Hematopoietic multipotent progenitor cell treated with erythropoietin and hydrocortisone succinate and interleukin-3 and kit ligand, for 8 days (in vitro differentiated cells): Measurements from ENCODE around the gene ULBP3.

Experiments used
- DNase-seq: peaks from one replicate; pipeline ENCODE4 v3.0.0-alpha.2; 2015

Gene ULBP3

GRCh38 chr6:150068720-150069648, at the start of gene ULBP3:
TSS of gene ULBP3 (minus strand) at chr6:150069121. CDS start at chr6:150069066, 55 bp downstream.
- DNase-seq = peak; percentile 64

- no peak for DNase-seq
Observed at GRCh38 chr6:150118627-150119026, 49.7 kb upstream of the ULBP3 start.

GRCh38 chr6:150118203-150118602, 49.3 kb upstream of the ULBP3 start:
- no peak for DNase-seq

- no peak for DNase-seq
Observed at GRCh38 chr6:150116200-150116800, 47.4 kb upstream of the ULBP3 start.

DNA sequence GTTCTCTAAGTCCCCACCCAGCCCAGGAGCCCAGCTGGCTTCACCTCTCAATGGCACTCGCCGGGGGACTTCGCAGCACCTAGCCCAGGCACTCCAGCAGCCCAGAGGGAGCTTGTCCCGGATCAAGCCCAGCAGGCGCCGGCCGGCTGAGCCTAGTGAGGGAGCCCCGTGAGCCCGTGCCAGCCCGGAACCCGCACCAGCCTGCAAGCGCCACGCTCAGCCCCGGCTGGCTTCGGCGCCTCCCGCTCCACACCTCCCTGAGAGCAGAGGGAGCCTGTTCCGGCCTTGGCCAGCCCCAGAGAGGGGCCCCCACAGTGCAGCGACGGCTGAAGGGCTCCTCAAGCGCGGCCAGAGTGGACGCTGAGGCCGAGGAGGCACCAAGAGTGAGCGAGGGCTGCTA, 46.8 kb upstream of the ULBP3 start:
- no peak for DNase-seq

DNA sequence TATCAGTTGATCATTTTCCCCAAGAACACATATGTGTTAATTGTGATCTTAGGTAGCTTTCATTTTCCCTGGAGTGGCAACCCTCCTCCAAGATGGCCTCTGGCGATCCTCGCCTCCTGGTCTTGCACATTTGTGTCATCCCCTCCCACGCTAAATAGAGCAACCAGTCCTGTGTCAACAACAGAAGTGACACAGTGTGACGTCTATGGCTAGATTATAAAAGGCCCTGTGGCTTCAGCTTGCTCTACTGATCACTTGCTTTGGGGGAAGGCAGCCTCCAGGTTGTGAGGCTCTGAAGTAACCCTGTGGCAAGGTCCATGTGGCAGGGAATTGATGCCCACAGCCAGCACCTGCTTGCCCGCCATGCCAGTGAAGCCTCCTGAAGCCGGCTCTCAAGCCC, 43.3 kb upstream of the ULBP3 start:
- DNase-seq = no peak

GRCh38 chr6:150102750-150103270, 33.9 kb upstream of the ULBP3 start:
- no peak for DNase-seq

DNA sequence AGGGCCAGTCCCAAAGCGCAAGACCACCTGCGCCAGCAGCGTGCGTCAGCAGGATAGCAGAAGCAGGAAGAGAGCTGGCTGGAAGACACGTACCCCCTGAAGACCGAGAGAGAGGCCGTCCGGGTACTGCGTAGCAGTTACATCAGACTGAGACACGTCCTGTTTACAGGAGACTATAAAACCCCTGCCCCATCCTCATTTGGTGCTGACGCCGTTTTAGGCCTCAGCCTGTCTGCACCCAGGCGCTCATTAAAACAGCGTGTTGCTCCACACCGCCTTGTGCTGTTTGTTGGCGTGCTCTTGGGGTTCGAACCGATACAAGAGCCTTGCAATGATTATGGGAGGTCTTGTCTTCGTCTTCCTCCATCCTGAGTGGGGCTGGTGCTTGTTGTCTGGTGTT, 31.8 kb upstream of the ULBP3 start:
- DNase-seq = no peak

- no peak for DNase-seq
Observed at GRCh38 chr6:150099953-150100352, 31.0 kb upstream of the ULBP3 start.

DNA sequence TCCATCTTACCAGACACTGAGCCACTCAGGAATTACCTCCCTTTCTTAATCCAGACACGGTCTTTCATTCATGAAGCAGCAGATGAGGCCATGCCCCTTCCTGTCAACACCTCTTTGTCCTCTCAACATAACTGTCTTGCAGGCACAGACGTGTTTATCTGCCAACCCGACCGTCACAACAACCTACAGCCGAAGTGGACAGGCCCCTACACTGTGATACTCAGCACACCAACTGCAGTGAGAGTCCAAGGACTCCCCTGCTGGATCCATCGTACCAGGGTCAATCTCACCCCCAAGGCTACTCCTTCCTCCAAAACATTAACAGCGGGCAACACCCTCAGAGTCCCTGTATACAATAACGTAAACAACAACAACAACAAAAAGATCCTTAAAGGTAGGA, 30.6 kb upstream of the ULBP3 start:
- no peak for DNase-seq

- no peak for DNase-seq
Observed at GRCh38 chr6:150098155-150098554, 29.2 kb upstream of the ULBP3 start.

- no peak for DNase-seq
Observed at GRCh38 chr6:150093397-150093796, 24.5 kb upstream of the ULBP3 start.

GRCh38 chr6:150091476-150091875, 22.6 kb upstream of the ULBP3 start:
- no peak for DNase-seq

- no peak for DNase-seq
Observed at GRCh38 chr6:150090328-150090727, 21.4 kb upstream of the ULBP3 start.

GRCh38 chr6:150088481-150089154, 19.7 kb upstream of the ULBP3 start:
- no peak for DNase-seq

DNA sequence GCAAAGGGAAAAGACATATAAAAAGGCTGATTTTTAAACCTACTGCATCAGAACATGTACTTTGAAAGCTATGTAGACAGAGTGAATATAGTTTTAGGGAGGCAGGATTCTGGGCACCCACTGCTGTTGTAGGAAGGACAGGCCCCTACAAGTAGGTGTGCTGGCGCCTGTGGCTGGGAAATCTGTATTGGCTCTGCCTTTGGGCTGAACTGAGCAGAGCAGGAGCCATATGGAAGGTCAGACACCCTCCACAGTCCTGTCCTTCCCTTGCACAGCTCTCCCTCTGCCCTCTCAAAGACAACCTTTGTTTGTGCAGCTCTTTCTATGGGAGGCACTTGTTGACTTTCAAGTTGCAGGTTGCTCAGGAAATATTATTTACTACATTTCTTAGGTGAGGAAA, 18.4 kb upstream of the ULBP3 start:
- DNase-seq = no peak

- DNase-seq = no peak
Observed at GRCh38 chr6:150086026-150086425, 17.1 kb upstream of the ULBP3 start.

GRCh38 chr6:150084426-150084825, 15.5 kb upstream of the ULBP3 start:
- no peak for DNase-seq

- DNase-seq = peak; percentile 40
Observed at GRCh38 chr6:150083839-150084238, 14.9 kb upstream of the ULBP3 start.

GRCh38 chr6:150081702-150082101, 12.8 kb upstream of the ULBP3 start:
- DNase-seq = no peak

DNA sequence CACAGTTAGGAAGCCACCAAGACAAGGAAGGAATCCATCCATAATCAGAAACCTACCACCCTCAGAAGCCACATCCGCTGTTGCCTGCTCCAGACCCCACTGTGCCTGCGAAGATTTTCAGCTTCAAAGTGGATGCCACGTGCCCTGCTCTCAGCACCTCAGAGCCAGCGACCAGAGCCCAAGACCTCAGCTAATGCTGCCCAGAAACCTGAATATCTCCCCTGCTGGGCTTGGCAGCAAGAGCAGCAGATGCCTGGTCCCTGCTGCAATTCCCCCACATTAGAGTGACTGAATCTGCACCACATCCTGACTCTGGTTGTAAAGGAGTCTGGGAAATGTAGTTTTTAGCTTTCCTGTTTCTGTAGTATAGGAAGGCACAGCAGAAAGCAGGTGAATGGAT, 10.7 kb upstream of the ULBP3 start:
- DNase-seq = no peak

GRCh38 chr6:150078788-150079187, 9.9 kb upstream of the ULBP3 start:
- peak; percentile 49 for DNase-seq

- DNase-seq = no peak
Observed at GRCh38 chr6:150076196-150076893, 7.4 kb upstream of the ULBP3 start.
